Fibroblast of lung (primary cell): Measurements from ENCODE around the gene PIMREG. TPM values are rescaled to one million over a fixed set of nuclear protein-coding genes. Genes with fewer than 3 reads are reported as not detected.

Source experiments
- DNase-seq, 2 donors: peaks; one replicate each; pipeline versions ENCODE4 v3.0.0 to v3.0.0-alpha.2; 2010; ENCODE audit warnings: low read depth in 2 of 2
- H2AFZ ChIP-seq: 2 replicates; pipeline ENCODE4 v1.5.1; 2012; ENCODE audit warnings: low read length, control low read depth, inconsistent platforms
- H3K27ac ChIP-seq: 2 replicates; pipeline ENCODE4 v1.5.1; 2011; ENCODE audit warnings: low read length, control low read depth; ENCODE audit not compliant: insufficient read depth
- H3K27me3 ChIP-seq: 2 replicates; pipeline ENCODE4 v1.5.1; 2011; ENCODE audit warnings: mild to moderate bottlenecking, low read length; ENCODE audit not compliant: control insufficient read depth, insufficient read depth
- H3K36me3 ChIP-seq: 2 replicates; pipeline ENCODE4 v1.5.1; 2011; ENCODE audit warnings: low read length; ENCODE audit not compliant: control insufficient read depth, insufficient read depth
- H3K4me1 ChIP-seq: 2 replicates; pipeline ENCODE4 v1.5.1; 2011; ENCODE audit warnings: low read length; ENCODE audit not compliant: control insufficient read depth, insufficient read depth; ENCODE audit errors: extremely low read depth
- H3K4me2 ChIP-seq: 2 replicates; pipeline ENCODE4 v1.5.1; 2011; ENCODE audit warnings: low read length, control low read depth; ENCODE audit not compliant: insufficient read depth; ENCODE audit errors: extremely low read depth
- H3K4me3 ChIP-seq, 4 experiments: fragments of 200-600 bp in 1 of 4; sonication (generic) in 1 of 4; replicated peaks in 1 of 4; 2 replicates each; pipeline ENCODE4 v1.5.1; 2011 to 2016; ENCODE audit warnings: low read length in 4 of 4, low read depth in 3 of 4, mild to moderate bottlenecking in 3 of 4, control low read depth in 2 of 4, inconsistent platforms in 1 of 4, mixed read lengths in 1 of 4; ENCODE audit not compliant: insufficient read depth in 1 of 4; ENCODE audit errors: control extremely low read depth in 1 of 4
- H3K79me2 ChIP-seq: 2 replicates; pipeline ENCODE4 v1.5.1; 2012; ENCODE audit warnings: mild to moderate bottlenecking, low read length, inconsistent platforms; ENCODE audit not compliant: control insufficient read depth, insufficient read depth
- H3K9ac ChIP-seq: 2 replicates; pipeline ENCODE4 v1.5.1; 2011; ENCODE audit warnings: mild to moderate bottlenecking, low read length, control low read depth; ENCODE audit not compliant: insufficient read depth
- H3K9me3 ChIP-seq: 2 replicates; pipeline ENCODE4 v1.5.1; 2012; ENCODE audit warnings: low read depth, low read length; ENCODE audit not compliant: control insufficient read depth, insufficient read depth
- H4K20me1 ChIP-seq: 2 replicates; pipeline ENCODE4 v1.5.1; 2011; ENCODE audit warnings: low read length; ENCODE audit not compliant: control insufficient read depth, insufficient read depth; ENCODE audit errors: extremely low read depth
- CTCF ChIP-seq, 2 donors: IDR thresholded peaks in 1 of 2; conservative IDR thresholded peaks in 1 of 2; 1 replicate in 1 of 2; 2 replicates in 1 of 2; pipeline ENCODE4 v1.5.1; 2011 to 2012; ENCODE audit warnings: low read length in 2 of 2, control low read depth in 1 of 2, inconsistent platforms in 1 of 2, low read depth in 1 of 2, mild to moderate bottlenecking in 1 of 2
- EZH2 ChIP-seq: IDR thresholded peaks from 2 replicates; pipeline ENCODE4 v1.5.1; 2012; ENCODE audit warnings: low read length, control low read depth, mild to moderate bottlenecking; ENCODE audit errors: missing control alignments
- polyA plus RNA-seq, 2 donors: library from polyadenylated mRNA; depleted of rRNA in 1 of 2; stranded (reverse) in 1 of 2; unstranded in 1 of 2; fragments of >200 nt; gene quantifications; 2 replicates each; pipeline ENCODE4 v1.2.1, GENCODE V29; 2011 to 2012; ENCODE audit warnings: missing spikeins in 1 of 2
- total RNA-seq: library from RNA; depleted of rRNA; stranded (reverse); fragments of >200 nt; gene quantifications from 2 replicates; pipeline ENCODE4 v1.2.1, GENCODE V29; 2014

The PIMREG gene
- total and polyA plus RNA-seq, 2 donors (not counting 1 experiment from before 2014, with no cell fraction given): 6.5 to 10.6 TPM

- Histone ChIP-seq H3K4me3 (no peak overlapping the region), H3K79me2 (no peaks in the 10 kb centered on the region), H3K4me2 (no peak overlapping the region), H4K20me1 (no peaks in the 10 kb centered on the region), H3K9ac (no peak overlapping the region), H3K27me3 (peaks cover 16% of the 10 kb centered on the region), H3K36me3 (no peaks in the 10 kb centered on the region), H2AFZ (no peak overlapping the region), H3K27ac (no peak overlapping the region), H3K9me3 (no peaks in the 10 kb centered on the region), H3K4me1 (no peaks in the 10 kb centered on the region)
- peak in 1 of 2 donors; percentile 62 for DNase-seq
- TF ChIP-seq EZH2: no peak
- TF ChIP-seq CTCF (conservative IDR thresholded peaks at IDR 0.05 in 1 of 2, IDR thresholded peaks at IDR 0.05 in 1 of 2; ENCODE audit: low read depth in 1 of 2, low read length in 2 of 2): no peak
Measured at GRCh38 chr17:6494239-6494941, 50.1 kb downstream of the PIMREG start.

GRCh38 chr17:6495450-6496115, 51.3 kb downstream of the PIMREG start:
- Histone ChIP-seq H3K36me3 (no peaks in the 10 kb centered on the region), H3K27me3 (peaks cover 16% of the 10 kb centered on the region), H3K79me2 (no peaks in the 10 kb centered on the region), H3K4me1 (no peaks in the 10 kb centered on the region), H4K20me1 (no peaks in the 10 kb centered on the region), H3K9me3 (no peaks in the 10 kb centered on the region), H2AFZ (no peak overlapping the region), H3K4me3 (no peak overlapping the region), H3K4me2 (no peak overlapping the region), H3K27ac (no peak overlapping the region), H3K9ac (no peak overlapping the region)
- TF ChIP-seq EZH2: no peak
- no peak for TF ChIP-seq CTCF (conservative IDR thresholded peaks at IDR 0.05 in 1 of 2, IDR thresholded peaks at IDR 0.05 in 1 of 2; ENCODE audit: low read depth in 1 of 2, low read length in 2 of 2)
- DNase-seq: no peak

GRCh38 chr17:6496116-6496481, 51.8 kb downstream of the PIMREG start:
- no peaks in the 10 kb centered on the region for H4K20me1 ChIP-seq
- H3K79me2 ChIP-seq: no peaks in the 10 kb centered on the region
- no peaks in the 10 kb centered on the region for H3K9me3 ChIP-seq
- no peak overlapping the region for H3K4me2 ChIP-seq
- H3K9ac ChIP-seq: no peak overlapping the region
- H2AFZ ChIP-seq: no peak overlapping the region
- no peaks in the 10 kb centered on the region for H3K4me1 ChIP-seq
- no peak overlapping the region for H3K4me3 ChIP-seq
- TF ChIP-seq EZH2 (no peak), CTCF (conservative IDR thresholded peaks at IDR 0.05 in 1 of 2, IDR thresholded peaks at IDR 0.05 in 1 of 2; ENCODE audit: low read depth in 1 of 2, low read length in 2 of 2) (no peak)
- peaks cover 16% of the 10 kb centered on the region for H3K27me3 ChIP-seq
- H3K27ac ChIP-seq: no peak overlapping the region
- DNase-seq: no peak
- H3K36me3 ChIP-seq: no peaks in the 10 kb centered on the region
